Suprapubic skin (tissue), 3 donors: Measurements from ENCODE around the gene ANKRD34A.

Experiments used
- CTCF ChIP-seq, 2 donors: fragments of 200-600 bp in 1 of 2; fragments of 450-650 bp in 1 of 2; sonication (generic) in 1 of 2; IDR thresholded peaks; one replicate each; pipeline ENCODE4 v1.5.1; 2016 to 2019; ENCODE audit warnings: antibody characterized with exemption in 2 of 2, mild to moderate bottlenecking in 1 of 2, moderate library complexity in 1 of 2
- EP300 ChIP-seq: sonication (generic); formaldehyde crosslinking; IDR thresholded peaks from one replicate; pipeline ENCODE4 v1.6.1; 2017; ENCODE audit warnings: antibody characterized with exemption
- POLR2A ChIP-seq, 2 donors: fragments of 450-650 bp; IDR thresholded peaks; one replicate each; pipeline ENCODE4 v1.6.1; 2017; ENCODE audit warnings: antibody characterized with exemption in 2 of 2, mild to moderate bottlenecking in 2 of 2, moderate library complexity in 2 of 2

DNA sequence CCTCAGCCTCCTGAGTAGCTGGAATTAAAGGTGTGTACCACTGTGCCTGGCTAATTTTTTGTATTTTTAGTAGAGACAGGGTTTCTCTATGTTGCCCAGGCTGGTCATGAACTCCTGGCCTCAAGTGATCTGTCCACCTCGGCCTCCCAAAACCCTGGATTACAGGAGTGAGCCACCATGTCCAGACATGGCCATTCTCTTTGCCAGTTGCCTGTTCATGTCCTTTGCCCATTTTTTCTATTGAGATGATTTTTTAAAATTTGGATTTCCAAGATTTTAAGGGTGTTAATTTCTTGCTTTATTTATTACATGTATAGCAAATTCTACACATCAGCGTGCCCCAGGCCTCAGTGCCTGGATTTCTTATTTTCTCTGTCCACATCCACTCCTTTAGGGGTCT, 2.9 kb upstream of the ANKRD34A start:
- TF ChIP-seq CTCF (IDR thresholded peaks at IDR 0.05) (no peak), EP300 (no peak), POLR2A (IDR thresholded peaks at IDR 0.05) (no peak)
